GM21528 (cell line): ENCODE data around the gene ANKRD9.

Experiments
- ATAC-seq: cut with Tn5 transposase; IDR thresholded peaks from one replicate; pipeline ENCODE4 v1.9.1; 2021; ENCODE audit warnings: mild to moderate bottlenecking, moderate library complexity; ENCODE audit not compliant: unreplicated experiment, low FRiP score

ANKRD9 gene

DNA sequence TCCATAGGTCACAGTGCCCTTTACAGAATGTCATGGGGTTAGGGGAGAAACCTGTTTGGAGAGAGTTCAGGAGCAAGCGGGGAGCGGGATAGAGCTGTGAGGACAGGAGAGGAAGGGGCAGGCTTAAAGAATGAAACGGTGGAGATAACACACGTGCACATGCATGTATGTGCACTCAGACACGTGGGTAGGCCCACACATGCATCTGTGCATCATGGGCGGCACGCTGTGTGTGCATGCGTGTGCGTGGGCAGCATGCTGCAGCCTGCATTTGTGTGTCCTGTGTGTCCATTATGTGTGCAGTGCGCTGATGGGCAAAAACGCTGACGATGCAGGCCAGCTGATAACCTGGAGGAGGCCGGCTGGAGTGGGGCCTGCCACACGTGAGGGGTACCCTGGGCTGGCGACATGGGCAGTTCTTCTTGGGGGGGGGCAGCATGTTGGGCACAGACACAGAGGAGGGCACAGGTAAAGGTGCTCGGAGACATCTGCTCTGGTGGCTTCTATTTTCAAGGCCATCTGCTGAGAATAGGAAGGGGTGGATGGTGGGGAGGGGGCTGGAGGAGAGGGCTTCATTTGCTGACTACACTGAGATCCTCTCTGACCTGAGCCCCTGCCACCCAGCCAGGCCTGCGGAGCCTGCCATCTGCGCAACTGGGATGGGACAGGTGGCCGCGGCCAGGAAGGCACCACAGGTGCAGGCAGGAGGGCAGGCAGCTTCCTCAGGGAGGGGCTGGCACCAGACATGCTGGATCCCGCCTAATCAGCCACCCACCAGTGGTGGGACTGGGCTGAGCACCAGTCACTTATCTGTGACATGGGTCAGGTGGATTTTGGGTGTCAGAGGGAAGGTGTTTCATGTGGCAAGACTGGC is 4.6 kb upstream of the ANKRD9 start:
- no peak for ATAC-seq

DNA sequence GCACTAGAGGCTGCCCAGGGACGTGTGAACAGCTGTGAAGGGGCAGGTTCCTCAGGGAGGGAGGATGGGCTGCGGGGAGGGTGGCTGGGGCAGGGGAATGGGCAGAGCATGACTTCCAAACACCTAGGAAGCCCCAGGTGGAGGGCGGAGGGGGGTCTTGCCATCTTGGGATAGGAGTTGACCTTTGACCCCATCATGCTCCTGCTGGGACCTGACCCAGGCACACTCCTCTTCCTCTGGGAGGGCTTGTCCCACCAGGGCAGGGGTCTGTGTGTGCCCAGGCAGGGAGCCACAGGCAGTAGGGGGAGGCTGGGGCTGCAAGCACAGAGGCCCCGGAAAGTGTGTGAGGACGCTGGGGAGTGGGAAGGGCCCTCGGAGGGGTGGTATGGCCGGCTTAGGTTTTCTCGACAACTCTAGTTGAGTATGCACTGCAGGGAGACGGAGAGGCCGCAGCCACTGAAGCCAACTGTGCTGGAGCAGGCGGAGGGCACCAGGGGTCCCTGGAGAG is 3.3 kb upstream of the ANKRD9 start:
- no peak for ATAC-seq

DNA sequence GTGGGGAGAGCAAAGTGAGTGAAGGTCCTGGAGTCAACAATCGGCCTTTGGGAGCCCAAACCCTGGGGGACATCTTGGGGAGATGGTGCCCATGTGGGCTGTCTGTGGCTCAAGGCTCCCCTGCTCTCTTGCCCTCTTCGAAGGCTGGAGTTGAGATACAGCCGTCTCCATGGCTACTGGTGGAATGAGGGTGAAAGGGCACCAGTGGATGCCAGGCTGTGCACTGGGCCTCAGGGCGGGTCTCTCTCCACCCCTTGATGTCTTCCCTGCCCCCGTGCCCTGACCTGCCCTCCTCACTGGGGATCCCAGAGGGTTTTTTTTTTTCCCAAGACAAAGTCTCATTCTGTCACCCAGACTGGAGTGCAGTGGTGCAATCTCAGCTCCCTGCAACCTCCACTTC is 2.0 kb upstream of the ANKRD9 start:
- no peak for ATAC-seq

DNA sequence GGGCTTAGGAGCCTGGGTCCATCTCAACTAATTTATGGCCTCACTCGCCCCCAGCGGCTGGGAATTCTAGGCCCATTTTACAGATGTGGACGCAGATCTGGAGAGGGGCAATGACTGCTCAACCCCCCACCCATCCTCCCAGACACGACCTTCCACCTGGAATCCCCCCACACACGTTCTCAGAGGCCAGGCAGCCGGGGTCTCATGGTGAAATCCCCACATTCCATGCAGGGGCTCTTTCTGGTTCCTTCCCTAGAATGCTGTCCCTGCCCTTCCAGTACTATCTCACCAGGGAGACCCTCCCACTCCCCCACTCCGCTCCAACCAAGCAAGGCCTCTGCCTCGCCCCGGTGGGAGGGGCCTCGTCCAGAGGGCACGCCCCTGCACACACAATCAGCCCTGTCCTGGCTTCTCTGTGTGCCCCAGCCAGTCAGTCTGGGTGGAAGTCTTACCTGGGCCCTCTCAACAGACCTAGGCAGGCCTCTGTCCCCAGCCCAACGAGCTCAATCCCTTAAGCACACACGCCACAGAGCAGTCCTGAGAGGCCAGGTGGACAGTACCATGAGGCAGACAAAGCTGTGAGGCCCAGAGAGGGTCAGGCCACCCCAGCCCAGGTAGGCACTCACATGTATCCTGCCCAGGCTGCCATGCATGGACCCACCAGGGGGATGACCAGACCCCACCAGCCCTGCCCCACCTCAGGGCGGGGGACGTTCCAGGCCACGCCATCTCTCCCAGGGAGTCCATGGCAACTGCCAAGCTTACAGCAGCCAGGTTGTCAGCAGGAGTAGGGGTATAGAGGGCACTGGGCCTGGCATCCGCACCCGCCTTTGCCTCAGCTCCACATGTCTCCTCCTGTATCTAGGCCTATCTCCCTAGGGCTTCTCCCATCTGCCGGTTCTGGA is 1.3 kb upstream of the ANKRD9 start:
- ATAC-seq: no peak

DNA sequence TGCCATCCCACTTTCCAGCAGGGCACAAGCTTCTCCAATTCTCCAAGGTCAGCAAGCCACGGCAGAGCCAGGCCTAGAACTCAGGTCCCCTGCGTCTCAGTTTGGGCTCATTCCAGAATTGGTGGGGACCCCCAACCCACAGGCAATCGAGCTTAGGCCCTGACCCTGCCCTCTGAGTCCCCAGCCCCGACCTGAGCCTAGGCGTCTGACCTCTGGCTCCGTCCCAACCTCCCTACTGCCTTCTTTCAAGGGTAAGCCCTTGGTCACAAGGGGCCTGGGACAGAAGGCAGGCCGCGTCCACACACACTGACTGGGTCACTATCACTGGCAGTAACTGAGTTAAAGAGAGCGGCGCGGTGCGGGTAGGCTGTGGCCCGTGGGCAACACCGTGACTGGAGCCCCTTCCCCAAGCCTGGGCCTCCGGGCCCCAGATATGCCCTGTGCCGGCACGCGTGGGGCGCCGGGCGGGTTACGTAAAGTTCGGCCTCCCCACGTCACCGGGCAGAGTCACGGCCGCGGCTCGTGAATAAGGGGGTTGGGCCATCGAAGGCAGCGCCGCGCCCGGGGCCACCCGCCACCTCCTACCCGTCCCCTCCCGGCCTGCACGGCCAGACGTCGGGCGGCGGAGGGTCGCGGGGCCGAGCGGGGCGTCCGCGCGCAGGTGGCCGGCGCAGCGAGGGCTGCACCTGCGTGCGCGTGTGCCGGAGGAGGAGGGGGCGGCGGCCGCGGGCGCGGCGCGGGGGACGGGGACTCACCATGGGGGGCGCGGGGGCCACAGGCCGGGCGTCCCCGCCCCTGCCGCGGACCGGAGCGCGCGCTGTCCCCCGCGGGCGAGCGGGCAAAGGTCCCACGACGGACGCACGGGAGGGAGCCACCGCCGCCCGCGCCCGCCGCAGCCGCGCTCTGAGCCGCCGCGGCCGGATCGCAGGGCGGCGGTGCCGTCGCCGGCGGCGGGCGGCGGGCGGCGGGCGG is 516 bp downstream of the ANKRD9 start:
- peak; percentile 2 for ATAC-seq

DNA sequence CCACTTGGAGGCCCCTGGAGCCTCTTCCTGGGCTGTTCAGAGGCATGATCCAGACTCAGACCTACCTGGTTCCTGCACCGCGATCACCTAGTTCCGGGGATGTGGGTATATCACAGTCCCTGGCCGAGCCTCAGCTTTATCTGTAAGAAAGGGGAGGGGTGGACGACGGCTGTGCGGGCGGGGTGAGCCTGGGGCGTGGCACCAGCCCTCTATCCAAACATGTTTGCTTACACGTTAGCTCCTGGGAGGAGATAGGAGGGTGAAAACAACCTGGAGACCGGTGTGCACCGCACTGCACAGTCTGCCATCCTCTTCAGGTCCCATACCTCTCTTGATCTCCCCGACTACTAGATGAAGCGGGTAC is 1.2 kb downstream of the ANKRD9 start:
- ATAC-seq: no peak

DNA sequence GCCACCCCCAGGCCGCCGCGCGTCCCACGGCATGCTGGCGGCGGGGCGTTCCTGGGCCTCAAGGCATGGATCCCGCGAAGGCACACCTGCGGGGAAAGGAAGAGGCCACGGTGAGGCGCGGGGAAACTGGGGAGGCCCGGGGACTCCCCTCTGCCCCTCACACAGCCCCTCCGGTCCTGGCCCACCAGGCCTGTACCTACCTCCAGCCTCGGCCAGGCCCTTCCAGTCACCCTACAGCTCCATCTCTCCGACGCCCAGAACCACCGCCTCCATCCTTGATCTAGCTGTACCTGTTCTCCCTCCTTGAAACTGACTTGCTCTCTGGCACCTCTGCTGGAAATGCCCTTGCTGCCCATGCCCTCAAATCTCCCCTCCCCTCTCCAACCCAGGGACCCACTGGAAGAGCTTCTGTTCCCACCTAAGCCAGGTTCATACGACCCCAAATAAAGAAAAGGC is 1.7 kb downstream of the ANKRD9 start:
- ATAC-seq: no peak

DNA sequence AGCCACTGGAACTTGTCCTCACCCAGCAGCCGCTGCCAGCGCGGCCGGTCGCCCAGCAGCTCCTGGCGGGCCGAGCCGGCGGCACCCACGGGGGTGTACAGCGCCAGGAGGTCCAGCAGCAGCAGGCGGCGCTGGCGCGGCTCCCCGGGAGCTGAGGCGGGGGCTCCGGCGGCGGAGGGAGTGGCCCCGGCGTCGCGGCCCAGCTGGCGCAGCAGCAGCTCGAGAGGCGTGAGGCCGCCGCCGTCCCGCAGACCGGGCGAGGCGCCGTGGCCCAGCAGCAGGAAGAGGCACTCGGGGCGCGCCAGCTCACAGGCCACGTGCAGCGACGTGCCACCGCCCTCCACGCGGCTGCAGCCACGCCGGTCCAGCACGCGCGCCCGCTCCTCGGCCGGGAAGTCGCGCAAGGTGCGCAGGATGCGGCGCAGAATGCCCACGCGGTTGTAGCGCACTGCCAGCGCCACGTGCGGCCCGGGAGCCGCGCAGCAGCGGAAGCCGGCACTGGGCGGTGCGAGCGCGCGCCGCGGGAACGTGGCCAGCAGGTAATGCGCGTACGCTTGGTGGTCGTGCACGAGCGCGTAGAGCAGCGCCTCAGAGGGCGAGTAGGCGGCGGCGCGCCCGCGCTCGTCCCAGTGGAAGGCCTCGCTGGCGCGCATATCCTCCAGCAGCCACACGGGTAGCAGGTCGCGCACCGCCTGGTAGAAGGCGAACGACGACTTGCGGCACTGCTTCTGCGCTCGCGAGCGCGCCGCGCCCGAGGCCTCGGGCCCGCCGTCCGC is 2.3 kb downstream of the ANKRD9 start:
- no peak for ATAC-seq

DNA sequence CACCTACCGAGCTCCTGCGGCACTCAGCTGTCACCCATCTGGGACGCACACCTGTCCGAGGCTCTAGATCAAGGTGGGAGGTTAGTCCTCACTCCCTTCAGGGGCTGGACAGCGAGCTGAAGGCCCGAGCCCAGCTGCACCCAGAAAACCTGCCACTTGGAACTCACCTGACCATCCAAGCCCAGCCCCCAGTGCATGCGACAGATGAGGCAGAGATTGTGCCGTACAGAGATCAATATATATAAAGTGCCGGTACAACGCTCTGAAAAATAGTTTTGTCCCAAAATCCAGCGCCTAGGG is 3.0 kb downstream of the ANKRD9 start:
- no peak for ATAC-seq

DNA sequence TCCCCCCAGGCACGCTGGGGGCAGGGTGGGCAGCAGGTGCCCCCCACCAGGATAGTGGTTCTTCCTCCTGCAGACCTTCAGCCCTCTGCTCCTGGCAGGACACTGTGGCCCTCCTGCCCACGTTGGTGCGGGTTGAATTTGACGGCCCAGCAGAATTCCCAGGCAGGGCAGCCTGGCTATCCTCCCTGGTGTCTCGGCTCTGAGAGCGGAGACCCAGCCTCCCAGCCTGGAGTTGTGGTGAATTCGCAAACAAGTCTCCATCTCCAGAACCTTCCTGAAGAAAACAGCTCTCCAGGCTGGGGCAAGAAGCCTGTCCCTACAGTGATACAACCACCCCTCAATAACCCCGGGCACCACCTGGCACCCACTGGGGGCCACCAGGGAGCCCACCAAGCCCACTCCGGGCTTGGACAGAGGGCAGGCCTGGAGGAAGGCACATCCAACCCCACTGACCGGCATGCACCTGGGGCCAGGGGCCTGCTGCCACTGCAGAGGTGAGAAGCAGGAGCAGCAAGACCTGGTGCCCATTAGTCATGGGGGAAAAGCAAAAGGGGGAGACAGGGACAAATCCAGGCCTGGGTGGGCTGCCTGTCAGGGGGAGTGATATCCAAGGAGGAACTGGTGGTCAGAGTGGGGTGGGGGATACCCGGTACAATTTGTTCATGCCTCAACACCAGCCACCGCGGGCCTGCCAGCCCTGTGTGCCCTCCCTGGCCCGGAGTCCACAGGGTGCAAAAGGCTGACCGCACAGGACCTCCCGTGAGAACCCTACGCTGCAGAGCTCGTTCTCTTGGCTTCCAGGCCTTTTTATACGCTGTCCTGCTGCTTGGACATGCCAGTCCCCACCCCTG is 3.6 kb downstream of the ANKRD9 start:
- no peak for ATAC-seq

DNA sequence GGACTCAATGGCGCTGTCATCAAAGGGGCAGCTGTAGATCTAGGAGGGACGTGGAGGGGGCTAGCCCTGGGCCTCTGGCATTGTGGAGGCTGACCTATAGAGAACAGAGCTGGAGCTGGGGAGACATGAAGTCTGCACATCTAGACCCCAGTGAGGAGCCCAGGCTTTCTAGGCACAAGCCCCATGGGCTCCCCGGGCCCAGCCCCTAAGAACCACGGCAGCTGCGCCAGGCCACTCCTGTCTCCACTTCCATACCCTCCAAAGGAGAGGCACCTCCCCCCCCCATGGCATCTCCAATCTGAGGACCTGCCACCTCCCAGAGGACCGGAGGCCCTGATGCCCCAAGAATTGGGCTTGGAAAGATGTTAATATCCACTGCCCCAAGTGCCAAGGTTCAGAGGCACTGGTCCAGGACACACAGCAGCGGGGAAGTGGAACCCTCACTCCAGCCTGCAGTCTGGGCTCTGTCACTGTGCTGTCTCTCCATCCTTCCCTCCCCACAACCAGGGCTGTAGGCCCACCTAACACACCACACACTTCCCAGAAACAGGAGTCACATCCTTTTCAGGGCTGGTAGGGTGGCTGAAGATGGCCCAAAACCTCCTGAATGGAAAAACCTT is 4.5 kb downstream of the ANKRD9 start:
- ATAC-seq: no peak

DNA sequence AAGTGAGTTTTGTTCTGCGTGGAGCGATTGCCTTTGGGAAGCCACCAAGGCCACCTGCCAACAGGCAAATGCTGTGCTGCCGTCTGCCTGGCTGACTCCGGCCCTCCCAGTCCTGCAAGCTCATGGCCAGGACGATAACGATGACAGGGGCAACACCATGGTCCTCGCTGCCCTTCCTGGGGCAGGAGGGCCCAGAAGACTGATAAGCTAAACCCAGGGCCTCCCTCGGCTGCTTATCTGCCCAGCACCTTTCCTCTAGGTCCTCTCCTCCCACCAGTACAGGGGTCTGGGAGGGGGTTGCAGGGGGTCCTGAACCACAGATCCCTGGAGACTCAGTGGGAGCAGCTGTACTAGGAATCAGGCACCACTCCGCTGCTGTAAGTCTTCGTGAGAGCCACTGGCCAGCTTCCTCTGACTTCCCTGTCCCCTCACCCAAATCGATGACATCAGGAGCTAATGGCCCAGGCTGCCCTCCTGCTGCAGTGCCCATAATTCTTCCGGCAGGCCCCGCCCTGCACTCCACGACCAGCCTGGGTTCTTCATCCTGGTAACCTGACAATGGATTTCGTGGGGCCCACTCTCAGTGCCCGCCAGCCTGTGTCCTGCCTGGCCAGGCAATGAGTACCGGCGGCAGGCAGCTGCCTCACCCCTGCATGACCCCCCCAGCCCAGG is 5.1 kb downstream of the ANKRD9 start:
- no peak for ATAC-seq

DNA sequence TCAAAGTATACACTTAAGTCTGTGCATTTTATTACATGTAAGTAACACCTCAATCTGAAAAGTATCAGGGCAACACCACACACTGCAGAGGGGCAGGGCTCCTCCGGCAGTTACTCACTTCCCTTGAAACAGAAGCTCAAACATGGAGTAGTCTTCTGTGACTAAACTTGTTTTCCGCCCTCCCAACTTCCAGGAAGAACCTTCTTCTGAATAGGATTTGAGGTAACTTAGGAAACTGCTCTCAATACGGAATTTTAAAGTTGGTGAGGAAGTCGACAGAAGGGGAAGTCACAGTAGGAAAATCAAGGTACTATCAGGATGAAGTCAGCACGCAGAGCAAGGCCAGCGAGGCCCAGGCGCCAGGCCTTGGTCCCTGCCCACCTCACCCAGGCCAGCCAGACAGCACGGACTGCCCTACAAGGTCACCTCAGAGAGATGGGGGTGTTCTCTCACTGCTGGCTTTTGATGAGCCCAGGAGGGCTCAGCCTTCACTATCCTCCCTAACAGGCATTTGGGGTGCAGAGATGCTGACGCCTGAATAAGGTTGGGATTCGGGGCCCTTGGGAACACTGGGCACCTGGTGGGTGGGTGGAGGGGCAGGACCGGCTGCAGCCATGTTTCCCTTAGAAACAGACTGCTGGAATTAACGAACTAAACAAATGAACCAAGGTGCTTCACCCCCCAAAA is 5.8 kb downstream of the ANKRD9 start:
- ATAC-seq: no peak

DNA sequence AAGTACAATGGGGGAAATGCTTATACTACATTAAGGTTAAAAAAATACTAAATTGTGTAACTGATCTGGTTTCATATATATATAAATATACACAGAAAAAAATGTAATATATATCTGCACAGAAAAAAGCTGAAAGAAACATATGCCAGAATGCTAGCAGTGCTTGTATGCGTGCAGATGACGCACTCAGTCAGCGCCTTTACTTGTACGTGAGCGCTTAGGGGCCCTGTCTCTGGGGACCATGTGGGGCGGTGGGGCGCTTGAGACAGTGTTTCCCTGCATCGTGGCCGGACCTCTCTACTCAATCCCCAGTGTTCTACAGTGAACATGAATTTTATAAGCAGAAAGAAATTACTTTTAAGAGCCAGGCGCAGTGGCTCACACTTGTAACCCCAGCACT is 7.0 kb downstream of the ANKRD9 start:
- no peak for ATAC-seq

DNA sequence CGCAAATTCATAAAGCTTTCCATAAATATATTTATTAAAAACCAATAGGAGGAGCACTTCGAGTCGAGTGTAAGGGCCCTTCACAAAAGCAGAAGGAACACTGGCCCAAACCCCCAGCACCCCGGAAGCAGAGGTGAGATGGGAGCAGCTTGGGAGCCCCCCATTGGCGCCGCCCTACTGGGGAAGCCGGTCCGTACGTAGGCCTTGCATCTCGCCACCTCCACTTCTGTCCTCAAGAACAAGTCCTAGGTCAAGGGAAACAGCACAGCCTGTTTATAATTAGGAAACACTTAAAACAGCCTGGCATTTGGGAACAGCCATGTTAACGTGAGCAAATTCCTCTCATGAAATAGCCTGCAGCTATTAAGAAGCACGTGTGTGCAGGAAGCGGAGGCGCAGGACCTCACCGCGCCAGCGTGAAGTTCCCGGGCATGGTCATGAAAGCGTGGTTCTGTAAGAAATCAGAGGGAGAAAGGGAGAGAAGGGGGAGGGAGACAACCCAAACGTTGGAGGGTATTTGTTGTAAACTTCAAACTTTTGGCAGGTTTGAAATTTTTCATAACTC is 7.7 kb downstream of the ANKRD9 start:
- ATAC-seq: no peak

DNA sequence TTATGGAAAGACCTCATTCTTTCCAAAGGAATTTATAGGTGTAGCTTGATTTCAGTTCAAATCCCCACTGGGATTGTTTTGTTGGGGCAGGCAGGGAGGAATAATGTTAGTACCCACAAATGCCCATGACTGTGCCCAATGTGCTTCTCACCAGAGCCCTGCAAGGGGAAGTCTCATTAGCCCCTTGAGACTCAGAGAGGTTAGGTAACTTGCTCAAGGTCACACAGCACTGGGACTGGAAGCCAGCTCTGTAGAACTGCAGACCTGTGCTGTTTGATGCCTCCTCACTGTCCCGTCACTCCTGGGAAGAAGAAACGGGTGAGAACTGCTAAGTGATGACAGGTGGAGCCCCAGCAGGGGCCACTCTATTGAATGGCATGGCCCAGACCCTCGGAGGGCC is 8.9 kb downstream of the ANKRD9 start:
- ATAC-seq: no peak

DNA sequence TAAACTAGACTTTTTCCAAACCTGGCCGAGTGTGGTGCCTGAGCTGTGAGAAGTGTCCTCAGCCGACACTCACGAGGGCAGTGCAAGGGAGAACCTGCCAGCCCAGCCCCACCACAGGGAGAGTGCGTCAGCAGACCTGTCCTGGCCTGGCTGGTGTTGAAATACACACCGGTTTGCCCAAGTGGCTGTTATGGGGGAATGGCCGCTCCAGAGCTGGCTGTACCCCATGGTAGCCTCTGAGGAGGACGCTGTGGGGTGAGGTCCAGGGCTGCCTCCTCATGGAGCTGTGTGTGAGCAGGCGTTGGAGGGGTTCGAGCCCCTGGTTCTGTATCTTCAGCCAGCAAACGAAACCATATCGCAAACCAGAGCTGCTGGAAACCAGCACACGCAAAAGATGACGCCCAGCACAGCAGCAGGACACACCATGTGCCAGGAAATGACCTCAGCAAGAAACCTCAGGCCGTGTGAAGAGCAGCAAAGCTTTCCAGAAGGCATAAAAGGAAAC is 9.4 kb downstream of the ANKRD9 start:
- no peak for ATAC-seq
